ENCODE measurements around the gene USP25.

Gene USP25

GRCh38 chr21:15759469-15759868, 29.7 kb downstream of the USP25 start:
- Histone ChIP-seq H3K9me3 (ENCODE audit: severe bottlenecking) (no peaks in the 10 kb centered on the region), H3K36me3 (no peaks in the 10 kb centered on the region), H3K4me3 (ENCODE audit: low read depth, low read length) (no peak overlapping the region), H3K27me3 (ENCODE audit: insufficient read depth, low read depth, severe bottlenecking) (no peaks in the 10 kb centered on the region), H3K27ac (no peak overlapping the region)
- no peak for DNase-seq
- TF ChIP-seq CTCF (IDR thresholded peaks at IDR 0.05; ENCODE audit: low read depth, low read length): no peak

- Histone ChIP-seq H3K27me3 (ENCODE audit: insufficient read depth, low read depth, severe bottlenecking) (no peaks in the 10 kb centered on the region), H3K27ac (no peak overlapping the region), H3K36me3 (no peaks in the 10 kb centered on the region), H3K9me3 (ENCODE audit: severe bottlenecking) (no peaks in the 10 kb centered on the region), H3K4me3 (ENCODE audit: low read depth, low read length) (no peak overlapping the region)
- no peak for DNase-seq
- no peak for TF ChIP-seq CTCF (IDR thresholded peaks at IDR 0.05; ENCODE audit: low read depth, low read length)
These were observed 31.8 kb downstream of the USP25 start for GRCh38 chr21:15761507-15762100.

GRCh38 chr21:15763359-15763758, 33.6 kb downstream of the USP25 start:
- H3K9me3 ChIP-seq (ENCODE audit: severe bottlenecking): no peaks in the 10 kb centered on the region
- no peaks in the 10 kb centered on the region for H3K27me3 ChIP-seq (ENCODE audit: insufficient read depth, low read depth, severe bottlenecking)
- no peak for DNase-seq
- no peak overlapping the region for H3K27ac ChIP-seq
- H3K4me3 ChIP-seq (ENCODE audit: low read depth, low read length): no peak overlapping the region
- TF ChIP-seq CTCF (IDR thresholded peaks at IDR 0.05; ENCODE audit: low read depth, low read length): no peak
- no peaks in the 10 kb centered on the region for H3K36me3 ChIP-seq

GRCh38 chr21:15764878-15765277, 35.1 kb downstream of the USP25 start:
- Histone ChIP-seq H3K27ac (no peak overlapping the region), H3K36me3 (no peaks in the 10 kb centered on the region), H3K9me3 (ENCODE audit: severe bottlenecking) (no peaks in the 10 kb centered on the region), H3K4me3 (ENCODE audit: low read depth, low read length) (no peak overlapping the region), H3K27me3 (ENCODE audit: insufficient read depth, low read depth, severe bottlenecking) (no peaks in the 10 kb centered on the region)
- no peak for DNase-seq
- no peak for TF ChIP-seq CTCF (IDR thresholded peaks at IDR 0.05; ENCODE audit: low read depth, low read length)

- no peak for DNase-seq
- no peak overlapping the region for H3K27ac ChIP-seq
- TF ChIP-seq CTCF (IDR thresholded peaks at IDR 0.05; ENCODE audit: low read depth, low read length): no peak
- no peaks in the 10 kb centered on the region for H3K27me3 ChIP-seq (ENCODE audit: insufficient read depth, low read depth, severe bottlenecking)
- H3K9me3 ChIP-seq (ENCODE audit: severe bottlenecking): no peaks in the 10 kb centered on the region
- no peaks in the 10 kb centered on the region for H3K36me3 ChIP-seq
- no peak overlapping the region for H3K4me3 ChIP-seq (ENCODE audit: low read depth, low read length)
These were observed 37.3 kb downstream of the USP25 start for GRCh38 chr21:15766952-15767603.

Measured in WERI-Rb-1 (cell line).